GM19463 (cell line): ENCODE data around the gene USP22.

Experiments
- ATAC-seq: cut with Tn5 transposase; IDR thresholded peaks from one replicate; pipeline ENCODE4 v1.9.1; 2021; ENCODE audit warnings: mild to moderate bottlenecking, moderate library complexity; ENCODE audit not compliant: unreplicated experiment

USP22 gene

GRCh38 chr17:20961586-20961985, 81.2 kb downstream of the USP22 start:
- no peak for ATAC-seq

GRCh38 chr17:20960871-20961270, 81.9 kb downstream of the USP22 start:
- ATAC-seq, result no peak

GRCh38 chr17:20955427-20956323, 87.1 kb downstream of the USP22 start:
- ATAC-seq, result no peak

GRCh38 chr17:20954794-20955193, 88.0 kb downstream of the USP22 start:
- no peak for ATAC-seq

GRCh38 chr17:20952183-20952582, 90.6 kb downstream of the USP22 start:
- ATAC-seq, result no peak
